K562 (cell line): ENCODE measurements around the gene IRX1.

Source experiments
- EP300 ChIP-seq: IDR thresholded peaks from 2 replicates; pipeline ENCODE4 v1.6.1; 2012; ENCODE audit warnings: low read length, improper control_type of control experiment
- KLF1 ChIP-seq: fragments of 450-650 bp; IDR thresholded peaks from 2 replicates; pipeline ENCODE4 v1.6.1; 2016; ENCODE audit warnings: missing genetic modification characterization, missing compliant biosample characterization
- KLF6 ChIP-seq: fragments of 250-450 bp; sonication (Bioruptor Pico); IDR thresholded peaks from 2 replicates; pipeline ENCODE4 v1.4.0; 2020; ENCODE audit warnings: mild to moderate bottlenecking, moderate library complexity, borderline replicate concordance
- ZBTB17 ChIP-seq: fragments of 450-650 bp; formaldehyde crosslinking; IDR thresholded peaks from 2 replicates; pipeline ENCODE4 v1.4.0; 2020; ENCODE audit warnings: mild to moderate bottlenecking

- no peak for TF ChIP-seq EP300
- TF ChIP-seq ZBTB17: no peak
- TF ChIP-seq KLF6 (CRISPR knock-in tag): no peak
- no peak for TF ChIP-seq KLF1 (tag)
These were observed 8.9 kb downstream of the IRX1 start for GRCh38 chr5:3604501-3604900.
